Naive thymus-derived CD4-positive, alpha-beta T cell (primary cell): ENCODE measurements around the gene ZSWIM6. TPM values are rescaled to one million over a fixed set of nuclear protein-coding genes. Genes with fewer than 3 reads are reported as not detected.

Source experiments
- ATAC-seq: fragments of 150-1000 bp; cut with Tn5 transposase; 2 replicates; pipeline ENCODE4 v1.10.0; 2021; ENCODE audit warnings: mild to moderate bottlenecking, moderate library complexity
- CTCF ChIA-PET: fragments of 350-600 bp; sonication (Branson Sonifier 250); formaldehyde crosslinking; loops from one replicate; lab custom pipeline; 2021; ENCODE audit warnings: antibody characterized with exemption; lab: Charles Lee
- POLR2A ChIA-PET: fragments of 350-600 bp; sonication (Branson Sonifier 250); formaldehyde crosslinking; loops from one replicate; lab custom pipeline; 2021; ENCODE audit warnings: antibody characterized with exemption, inconsistent platforms; lab: Charles Lee
- DNase-seq, 9 donors: peaks; one replicate each; pipeline versions ENCODE4 v3.0.0 to v3.0.0-alpha.2; 2020 to 2022; ENCODE audit warnings: mixed read lengths in 1 of 9
- H3K27ac ChIP-seq: one replicate; pipeline ENCODE4 v1.7.0; 2013; ENCODE audit warnings: mild to moderate bottlenecking, low read depth, low read length, moderate library complexity
- H3K27me3 ChIP-seq, 2 donors: one replicate each; pipeline ENCODE4 v1.7.0; 2013; ENCODE audit warnings: low read length in 2 of 2, mild to moderate bottlenecking in 2 of 2, moderate library complexity in 2 of 2; ENCODE audit not compliant: control insufficient read depth in 2 of 2, insufficient read depth in 2 of 2
- H3K36me3 ChIP-seq, 3 experiments: 1 replicate in 2 of 3; 2 replicates in 1 of 3; pipeline ENCODE4 v1.7.0; 2013; ENCODE audit warnings: low read length in 3 of 3, mild to moderate bottlenecking in 3 of 3, moderate library complexity in 1 of 3; ENCODE audit not compliant: insufficient read depth in 3 of 3, control insufficient read depth in 2 of 3
- H3K4me1 ChIP-seq, 2 donors: one replicate each; pipeline ENCODE4 v1.7.0; 2013; ENCODE audit warnings: low read length in 2 of 2, mild to moderate bottlenecking in 2 of 2, moderate library complexity in 1 of 2; ENCODE audit not compliant: control insufficient read depth in 2 of 2, insufficient read depth in 2 of 2
- H3K4me3 ChIP-seq: 2 replicates; pipeline ENCODE4 v1.7.0; 2013; ENCODE audit warnings: mild to moderate bottlenecking, low read length
- H3K9me3 ChIP-seq, 3 experiments: 1 replicate in 2 of 3; 2 replicates in 1 of 3; pipeline ENCODE4 v1.7.0; 2013; ENCODE audit warnings: low read length in 3 of 3; ENCODE audit not compliant: control insufficient read depth in 2 of 3
- H3K27ac Mint-ChIP-seq, 9 donors: one replicate each; pipeline ENCODE4 v1.8.0; 2020 to 2022; ENCODE audit warnings: mixed read lengths in 9 of 9, mild to moderate bottlenecking in 8 of 9, moderate library complexity in 5 of 9, inconsistent platforms in 2 of 9
- H3K27me3 Mint-ChIP-seq, 5 donors: one replicate each; pipeline ENCODE4 v1.8.0; 2021 to 2022; ENCODE audit warnings: mixed read lengths in 5 of 5, mild to moderate bottlenecking in 1 of 5
- H3K36me3 Mint-ChIP-seq, 5 donors: one replicate each; pipeline ENCODE4 v1.8.0; 2020 to 2022; ENCODE audit warnings: mixed read lengths in 5 of 5, mild to moderate bottlenecking in 3 of 5, inconsistent platforms in 1 of 5
- H3K4me1 Mint-ChIP-seq, 7 donors: one replicate each; pipeline ENCODE4 v1.8.0; 2020 to 2022; ENCODE audit warnings: mixed read lengths in 7 of 7, mild to moderate bottlenecking in 3 of 7, inconsistent platforms in 1 of 7
- H3K4me3 Mint-ChIP-seq, 10 donors: one replicate each; pipeline ENCODE4 v1.8.0; 2020 to 2022; ENCODE audit warnings: mild to moderate bottlenecking in 10 of 10, mixed read lengths in 10 of 10, moderate library complexity in 6 of 10, inconsistent platforms in 2 of 10
- H3K9me3 Mint-ChIP-seq, 11 donors: one replicate each; pipeline ENCODE4 v1.8.0; 2020 to 2022; ENCODE audit warnings: mixed read lengths in 11 of 11, mild to moderate bottlenecking in 4 of 11, inconsistent platforms in 1 of 11, moderate library complexity in 1 of 11
- intact Hi-C, 2 donors: fragments of 100-400 bp; cut with micrococcal nuclease; formaldehyde crosslinking; loops; one replicate each; pipeline ENCODE4 v1.15.1; 2023
- polyA plus RNA-seq, 2 donors: library from polyadenylated mRNA; unstranded; fragments of 300-500 nt; fragmentation: Illumina TruSeq; gene quantifications; one replicate each; pipeline ENCODE4 v1.2.3, GENCODE V29; 2021
- total RNA-seq, 6 experiments: library from RNA in 5 of 6; stranded (reverse) in 5 of 6; gene quantifications; 1 replicate in 5 of 6; 2 replicates in 1 of 6; pipeline ENCODE4 v1.2.3 and lab custom pipeline; 2021 to 2026

The ZSWIM6 gene
- total and polyA plus RNA-seq, 7 experiments from 2014 or later: 0.29 to 18.5 (median 8.2) TPM

GRCh38 chr5:61394078-61394704 is 62.1 kb downstream of the ZSWIM6 start:
- ATAC-seq (no peak), DNase-seq (no peak)
- no peaks in the 10 kb centered on the region for H3K9me3 ChIP-seq
- H3K36me3 Mint-ChIP-seq: peaks cover 4 to 35% (median 22%) of the 10 kb centered on the region in 5 donors
- peaks cover 0 to 29% (median 14%) of the 10 kb centered on the region in 7 donors for H3K4me1 Mint-ChIP-seq
- POLR2A ChIA-PET: no interaction called here
- no peak overlapping the region for H3K4me3 Mint-ChIP-seq
- no peaks in the 10 kb centered on the region for H3K9me3 Mint-ChIP-seq
- H3K27me3 Mint-ChIP-seq: no peaks in the 10 kb centered on the region
- CTCF ChIA-PET: no interaction called here
- no peaks in the 10 kb centered on the region for H3K36me3 ChIP-seq
- peak overlapping the region in 1 of 9 donors; percentile 45 for H3K27ac Mint-ChIP-seq
- H3K4me3 ChIP-seq: no peak overlapping the region
- no peaks in the 10 kb centered on the region for H3K27me3 ChIP-seq
- intact Hi-C loops: no loop called here
- H3K4me1 ChIP-seq: no peaks in the 10 kb centered on the region
- H3K27ac ChIP-seq: no peak overlapping the region

- H3K4me3 Mint-ChIP-seq: no peak overlapping the region
- intact Hi-C loops: no loop called here
- no peak overlapping the region for H3K4me3 ChIP-seq
- no peaks in the 10 kb centered on the region for H3K27me3 Mint-ChIP-seq
- H3K9me3 Mint-ChIP-seq: no peaks in the 10 kb centered on the region
- peaks cover 4 to 35% (median 22%) of the 10 kb centered on the region in 5 donors for H3K36me3 Mint-ChIP-seq
- POLR2A ChIA-PET: no interaction called here
- H3K4me1 Mint-ChIP-seq: peaks cover 0 to 33% (median 20%) of the 10 kb centered on the region in 7 donors
- ATAC-seq (no peak), DNase-seq (no peak)
- H3K36me3 ChIP-seq: no peaks in the 10 kb centered on the region
- H3K9me3 ChIP-seq: no peaks in the 10 kb centered on the region
- H3K27ac Mint-ChIP-seq: peak overlapping the region in 1 of 9 donors; percentile 45
- no peaks in the 10 kb centered on the region for H3K27me3 ChIP-seq
- no peak overlapping the region for H3K27ac ChIP-seq
- CTCF ChIA-PET: interaction anchor here (1.1 kb wide), 1 partner anchor 64 kb away, joined by 3 read pairs; no protein-coding TSS in a partner anchor
- H3K4me1 ChIP-seq: no peaks in the 10 kb centered on the region
These were observed 62.7 kb downstream of the ZSWIM6 start for GRCh38 chr5:61394793-61395192.

- ChIA-PET CTCF (no interaction called here), POLR2A (no interaction called here)
- Histone ChIP-seq H3K27me3 (no peaks in the 10 kb centered on the region), H3K4me3 (no peak overlapping the region), H3K36me3 (no peaks in the 10 kb centered on the region), H3K9me3 (no peaks in the 10 kb centered on the region), H3K4me1 (no peaks in the 10 kb centered on the region), H3K27ac (no peak overlapping the region)
- Mint-ChIP-seq H3K4me3 (no peak overlapping the region), H3K4me1 (peaks cover 6 to 49% (median 38%) of the 10 kb centered on the region in 7 donors), H3K27me3 (no peaks in the 10 kb centered on the region), H3K27ac (no peak overlapping the region), H3K36me3 (peaks cover 0 to 17% (median 11%) of the 10 kb centered on the region in 5 donors), H3K9me3 (no peaks in the 10 kb centered on the region)
- no peak for ATAC-seq
- intact Hi-C loops: no loop called here
- DNase-seq: no peak
These were observed 65.2 kb downstream of the ZSWIM6 start for GRCh38 chr5:61397238-61397637.

GRCh38 chr5:61397937-61398336 is 65.9 kb downstream of the ZSWIM6 start:
- Histone ChIP-seq H3K4me3 (no peak overlapping the region), H3K36me3 (no peaks in the 10 kb centered on the region), H3K27ac (no peak overlapping the region), H3K27me3 (no peaks in the 10 kb centered on the region), H3K9me3 (no peaks in the 10 kb centered on the region), H3K4me1 (no peaks in the 10 kb centered on the region)
- CTCF ChIA-PET: no interaction called here
- H3K4me3 Mint-ChIP-seq: no peak overlapping the region
- peak overlapping the region in 1 of 9 donors; percentile 42 for H3K27ac Mint-ChIP-seq
- peaks cover 0 to 16% (median 9%) of the 10 kb centered on the region in 5 donors for H3K36me3 Mint-ChIP-seq
- no peaks in the 10 kb centered on the region for H3K27me3 Mint-ChIP-seq
- no peak for ATAC-seq
- intact Hi-C loops: no loop called here
- no peaks in the 10 kb centered on the region for H3K9me3 Mint-ChIP-seq
- peaks cover 10 to 54% (median 42%) of the 10 kb centered on the region in 7 donors for H3K4me1 Mint-ChIP-seq
- POLR2A ChIA-PET: no interaction called here
- no peak for DNase-seq

GRCh38 chr5:61398440-61398839 is 66.4 kb downstream of the ZSWIM6 start:
- Mint-ChIP-seq H3K36me3 (peaks cover 0 to 16% (median 9%) of the 10 kb centered on the region in 5 donors), H3K27ac (no peak overlapping the region)

GRCh38 chr5:61399679-61400078 is 67.6 kb downstream of the ZSWIM6 start:
- peaks cover 0 to under 1% (median 0%) of the 10 kb centered on the region in 5 donors for H3K27me3 Mint-ChIP-seq
- intact Hi-C loops: loop anchor here in 1 of 2 donors (10.0 kb wide), 1 partner anchor 1005 kb away; the partner anchor contains the start of gene DIMT1
- Histone ChIP-seq H3K27ac (no peak overlapping the region), H3K9me3 (no peaks in the 10 kb centered on the region), H3K4me3 (no peak overlapping the region), H3K4me1 (no peaks in the 10 kb centered on the region), H3K36me3 (no peaks in the 10 kb centered on the region), H3K27me3 (no peaks in the 10 kb centered on the region)
- H3K4me1 Mint-ChIP-seq: peaks cover 10 to 51% (median 38%) of the 10 kb centered on the region in 7 donors
- ATAC-seq (no peak), DNase-seq (no peak)
- ChIA-PET CTCF (no interaction called here), POLR2A (no interaction called here)
- no peak overlapping the region for H3K27ac Mint-ChIP-seq
- H3K4me3 Mint-ChIP-seq: no peak overlapping the region
- H3K36me3 Mint-ChIP-seq: peaks cover 0 to 6% (median 5%) of the 10 kb centered on the region in 5 donors
- no peaks in the 10 kb centered on the region for H3K9me3 Mint-ChIP-seq

More at GRCh38 chr5:61398440-61398839, 66.4 kb downstream of the ZSWIM6 start:
- no peak for ATAC-seq
- H3K27me3 Mint-ChIP-seq: no peaks in the 10 kb centered on the region
- H3K36me3 ChIP-seq: no peaks in the 10 kb centered on the region
- ChIA-PET CTCF (no interaction called here), POLR2A (no interaction called here)
- H3K4me3 ChIP-seq: no peak overlapping the region
- H3K4me3 Mint-ChIP-seq: no peak overlapping the region
- H3K9me3 ChIP-seq: no peaks in the 10 kb centered on the region
- H3K4me1 Mint-ChIP-seq: peaks cover 10 to 56% (median 43%) of the 10 kb centered on the region in 7 donors
- H3K27ac ChIP-seq: no peak overlapping the region
- H3K4me1 ChIP-seq: no peaks in the 10 kb centered on the region
- no peaks in the 10 kb centered on the region for H3K9me3 Mint-ChIP-seq
- DNase-seq: no peak
- intact Hi-C loops: no loop called here
- H3K27me3 ChIP-seq: no peaks in the 10 kb centered on the region
